Urothelium cell line (cell line): ENCODE results near the gene ESRRB.
A peak's percentile ranks its signal among the peaks of the same experiment; 100 is the strongest.

ENCODE experiments used
- DNase-seq: peaks from one replicate; pipeline ENCODE4 v3.0.0; 2011; ENCODE audit warnings: low spot score, mixed read lengths
- FAIRE-seq: peaks from 2 replicates; lab custom pipeline; 2011; peaks lifted over from hg19 to GRCh38; lab: Jason Lieb, UNC

Gene ESRRB

GRCh38 chr14:76439237-76439775, 63.4 kb downstream of the ESRRB start:
- no peak for DNase-seq
- FAIRE-seq, result no peak

- DNase-seq (no peak), FAIRE-seq (no peak)
Observed at GRCh38 chr14:76446486-76446885, 70.5 kb downstream of the ESRRB start.

GRCh38 chr14:76446921-76447320, 71.0 kb downstream of the ESRRB start:
- FAIRE-seq (no peak), DNase-seq (no peak)

GRCh38 chr14:76450476-76450875, 74.5 kb downstream of the ESRRB start:
- FAIRE-seq (no peak), DNase-seq (no peak)

- DNase-seq, result peak; percentile 49
- peak; percentile 70 for FAIRE-seq
Observed at GRCh38 chr14:76456200-76456599, 80.3 kb downstream of the ESRRB start.

GRCh38 chr14:76456891-76457586, 81.1 kb downstream of the ESRRB start:
- FAIRE-seq (no peak), DNase-seq (no peak)

- DNase-seq (no peak), FAIRE-seq (no peak)
Observed at GRCh38 chr14:76457841-76458240, 81.9 kb downstream of the ESRRB start.

- DNase-seq, result no peak
- FAIRE-seq, result no peak
Observed at GRCh38 chr14:76461886-76462285, 85.9 kb downstream of the ESRRB start.

GRCh38 chr14:76462330-76462729, 86.4 kb downstream of the ESRRB start:
- no peak for DNase-seq
- no peak for FAIRE-seq

- no peak for DNase-seq
- no peak for FAIRE-seq
Observed at GRCh38 chr14:76463105-76463504, 87.2 kb downstream of the ESRRB start.

- FAIRE-seq (no peak), DNase-seq (no peak)
Observed at GRCh38 chr14:76464856-76465255, 88.9 kb downstream of the ESRRB start.

- FAIRE-seq (no peak), DNase-seq (no peak)
Observed at GRCh38 chr14:76465664-76466063, 89.7 kb downstream of the ESRRB start.

- FAIRE-seq (no peak), DNase-seq (no peak)
Observed at GRCh38 chr14:76467711-76468155, 91.8 kb downstream of the ESRRB start.

- no peak for FAIRE-seq
- no peak for DNase-seq
Observed at GRCh38 chr14:76472199-76472723, 96.3 kb downstream of the ESRRB start.

- FAIRE-seq, result no peak
- DNase-seq, result peak; percentile 58
Observed at GRCh38 chr14:76473481-76474263, 97.7 kb downstream of the ESRRB start.

- DNase-seq (no peak), FAIRE-seq (no peak)
Observed at GRCh38 chr14:76480426-76480825, 104.5 kb downstream of the ESRRB start.

- no peak for DNase-seq
- FAIRE-seq, result no peak
Observed at GRCh38 chr14:76484355-76484754, 108.4 kb downstream of the ESRRB start.

- no peak for FAIRE-seq
- DNase-seq, result no peak
Observed at GRCh38 chr14:76486251-76486743, 110.4 kb downstream of the ESRRB start.

GRCh38 chr14:76488551-76488950, 112.6 kb downstream of the ESRRB start:
- DNase-seq (no peak), FAIRE-seq (no peak)

- no peak for DNase-seq
- FAIRE-seq, result no peak
Observed at GRCh38 chr14:76489667-76490066, 113.7 kb downstream of the ESRRB start.

- FAIRE-seq (no peak), DNase-seq (no peak)
Observed at GRCh38 chr14:76490111-76490510, 114.2 kb downstream of the ESRRB start.

GRCh38 chr14:76490735-76491134, 114.8 kb downstream of the ESRRB start:
- FAIRE-seq (no peak), DNase-seq (no peak)
